Measurements from ENCODE around the gene GJA3.

Gene GJA3

DNA sequence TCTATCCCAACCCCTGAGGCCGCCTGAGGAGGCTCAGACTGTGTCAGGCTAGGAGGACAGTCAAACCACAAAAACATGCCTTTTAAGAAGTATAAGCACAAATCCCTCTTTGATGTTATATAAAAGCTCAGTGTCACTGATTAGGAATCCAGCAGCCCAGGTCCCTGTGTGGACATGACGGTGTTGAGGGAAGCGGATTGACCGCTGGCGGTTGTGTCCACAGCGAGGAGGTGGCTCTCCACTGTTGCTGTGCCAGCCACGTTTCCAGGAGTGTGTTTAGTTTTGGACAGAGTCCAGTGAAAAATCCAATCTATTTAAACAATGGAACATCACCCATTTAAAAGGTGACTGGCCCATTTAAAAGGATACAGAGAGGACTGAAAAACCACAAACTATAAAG, 7.5 kb upstream of the GJA3 start:
- Histone ChIP-seq H4K20me1 (ENCODE audit: insufficient read depth, low read length) (no peaks in the 10 kb centered on the region), H2AFZ (ENCODE audit: low read length) (no peak overlapping the region), H3K27me3 (ENCODE audit: insufficient read depth, low read length) (no peaks in the 10 kb centered on the region), H3K9ac (ENCODE audit: low read length) (no peak overlapping the region), H3K4me2 (ENCODE audit: low read length) (no peak overlapping the region), H3K36me3 (ENCODE audit: insufficient read depth, low read length) (no peaks in the 10 kb centered on the region), H3K9me3 (ENCODE audit: low read length) (no peaks in the 10 kb centered on the region), H3K4me1 (ENCODE audit: insufficient read depth, low read length, severe bottlenecking) (no peaks in the 10 kb centered on the region), H3F3A (ENCODE audit: insufficient read depth, low read length) (no peaks in the 10 kb centered on the region), H3K79me2 (ENCODE audit: insufficient read depth, low read length) (no peaks in the 10 kb centered on the region), H3K9me2 (ENCODE audit: low read depth, low read length) (no peaks in the 10 kb centered on the region), H3K27ac (ENCODE audit: low read depth, low read length, poor library complexity, severe bottlenecking) (no peak overlapping the region), H3K4me3 (ENCODE audit: low read depth, low read length, poor library complexity, severe bottlenecking) (no peak overlapping the region)
- TF ChIP-seq, protein P1, sequence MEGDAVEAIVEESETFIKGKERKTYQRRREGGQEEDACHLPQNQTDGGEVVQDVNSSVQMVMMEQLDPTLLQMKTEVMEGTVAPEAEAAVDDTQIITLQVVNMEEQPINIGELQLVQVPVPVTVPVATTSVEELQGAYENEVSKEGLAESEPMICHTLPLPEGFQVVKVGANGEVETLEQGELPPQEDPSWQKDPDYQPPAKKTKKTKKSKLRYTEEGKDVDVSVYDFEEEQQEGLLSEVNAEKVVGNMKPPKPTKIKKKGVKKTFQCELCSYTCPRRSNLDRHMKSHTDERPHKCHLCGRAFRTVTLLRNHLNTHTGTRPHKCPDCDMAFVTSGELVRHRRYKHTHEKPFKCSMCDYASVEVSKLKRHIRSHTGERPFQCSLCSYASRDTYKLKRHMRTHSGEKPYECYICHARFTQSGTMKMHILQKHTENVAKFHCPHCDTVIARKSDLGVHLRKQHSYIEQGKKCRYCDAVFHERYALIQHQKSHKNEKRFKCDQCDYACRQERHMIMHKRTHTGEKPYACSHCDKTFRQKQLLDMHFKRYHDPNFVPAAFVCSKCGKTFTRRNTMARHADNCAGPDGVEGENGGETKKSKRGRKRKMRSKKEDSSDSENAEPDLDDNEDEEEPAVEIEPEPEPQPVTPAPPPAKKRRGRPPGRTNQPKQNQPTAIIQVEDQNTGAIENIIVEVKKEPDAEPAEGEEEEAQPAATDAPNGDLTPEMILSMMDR (IDR thresholded peaks at IDR 0.05; ENCODE audit: low read length), result no peak
- no peak for TF ChIP-seq EZH2 (IDR thresholded peaks at IDR 0.05; ENCODE audit: borderline replicate concordance, low read length)

DNA sequence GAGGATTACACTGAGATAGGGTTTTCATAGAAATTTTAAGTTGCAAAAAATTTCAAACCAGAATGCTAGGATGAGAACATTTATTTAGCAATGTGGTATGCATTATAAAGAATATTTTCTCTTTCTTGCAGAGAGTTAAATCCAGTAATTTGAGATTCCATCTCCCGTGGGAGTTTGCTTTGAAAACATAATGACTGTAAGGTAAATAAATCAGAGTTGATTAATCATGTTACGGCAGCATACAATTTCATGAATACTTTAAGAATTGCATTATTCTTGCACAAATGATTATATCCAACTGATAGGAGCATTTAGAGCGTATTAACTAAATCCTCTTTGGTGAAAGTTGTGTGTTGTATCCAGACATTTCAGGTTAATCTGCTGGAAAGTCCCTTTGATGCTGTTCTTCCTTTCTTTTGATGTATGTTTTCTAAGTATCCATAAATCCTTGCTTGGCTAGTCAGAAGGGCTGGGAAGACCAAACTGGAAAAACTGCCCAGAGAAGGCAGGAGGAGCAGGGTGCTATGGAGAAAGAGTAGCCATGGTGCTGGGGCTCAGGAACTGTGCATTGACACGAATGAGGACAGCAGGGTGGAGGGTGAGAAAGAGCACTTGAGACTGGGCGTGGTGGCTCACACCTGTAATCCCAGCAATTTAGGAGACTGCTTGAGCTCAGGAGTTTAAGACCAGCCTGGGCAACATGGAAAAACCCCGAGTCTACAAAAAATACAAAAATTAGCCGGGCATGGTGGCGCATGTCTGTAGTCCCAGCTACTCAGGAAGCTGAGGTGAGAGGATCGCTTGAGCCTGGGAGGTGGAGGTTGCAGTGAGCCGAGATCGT, 4.8 kb upstream of the GJA3 start:
- Histone ChIP-seq H3K79me2 (ENCODE audit: insufficient read depth, low read length) (no peaks in the 10 kb centered on the region), H3K36me3 (ENCODE audit: insufficient read depth, low read length) (no peaks in the 10 kb centered on the region), H3K4me1 (ENCODE audit: insufficient read depth, low read length, severe bottlenecking) (peaks cover 11% of the 10 kb centered on the region), H3K4me3 (ENCODE audit: low read depth, low read length, poor library complexity, severe bottlenecking) (no peak overlapping the region), H3K9ac (ENCODE audit: low read length) (no peak overlapping the region), H3K4me2 (ENCODE audit: low read length) (no peak overlapping the region), H2AFZ (ENCODE audit: low read length) (no peak overlapping the region), H3K9me2 (ENCODE audit: low read depth, low read length) (no peaks in the 10 kb centered on the region), H3K27ac (ENCODE audit: low read depth, low read length, poor library complexity, severe bottlenecking) (no peak overlapping the region), H3F3A (ENCODE audit: insufficient read depth, low read length) (no peaks in the 10 kb centered on the region), H4K20me1 (ENCODE audit: insufficient read depth, low read length) (no peaks in the 10 kb centered on the region), H3K27me3 (ENCODE audit: insufficient read depth, low read length) (no peaks in the 10 kb centered on the region; the same call in 1 of the 2 replicates), H3K9me3 (ENCODE audit: low read length) (no peaks in the 10 kb centered on the region)
- no peak for TF ChIP-seq EZH2 (IDR thresholded peaks at IDR 0.05; ENCODE audit: borderline replicate concordance, low read length)
- TF ChIP-seq, protein P1 (IDR thresholded peaks at IDR 0.05; ENCODE audit: low read length), result no peak

DNA sequence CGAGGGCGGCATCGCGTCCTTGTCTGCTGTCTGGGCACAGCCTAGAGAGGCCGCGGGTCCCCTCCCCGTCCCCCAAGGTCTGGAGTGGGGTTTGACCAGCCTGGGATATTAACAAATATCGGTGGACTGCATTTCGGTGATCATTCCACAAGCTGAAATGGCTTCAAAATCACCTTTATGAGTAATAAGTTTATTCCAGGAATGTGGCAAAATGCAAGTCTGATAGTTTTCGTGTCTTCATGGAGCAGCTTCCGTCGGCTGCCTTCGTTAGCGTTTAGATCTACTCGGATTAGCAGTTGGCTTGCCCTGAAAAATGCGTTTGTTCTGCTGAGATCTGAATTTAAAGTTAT, 1.1 kb upstream of the GJA3 start:
- TF ChIP-seq EZH2 (IDR thresholded peaks at IDR 0.05; ENCODE audit: borderline replicate concordance, low read length), result no peak
- TF ChIP-seq, protein P1 (IDR thresholded peaks at IDR 0.05; ENCODE audit: low read length), result no peak
- no peaks in the 10 kb centered on the region for H4K20me1 ChIP-seq (ENCODE audit: insufficient read depth, low read length)
- no peaks in the 10 kb centered on the region for H3K9me3 ChIP-seq (ENCODE audit: low read length)
- H3K4me1 ChIP-seq (ENCODE audit: insufficient read depth, low read length, severe bottlenecking), result peaks cover 11% of the 10 kb centered on the region
- no peaks in the 10 kb centered on the region for H3K36me3 ChIP-seq (ENCODE audit: insufficient read depth, low read length)
- H3K4me3 ChIP-seq (ENCODE audit: low read depth, low read length, poor library complexity, severe bottlenecking), result no peak overlapping the region
- H3K4me2 ChIP-seq (ENCODE audit: low read length), result peak overlapping the region; percentile 61; the same call in 1 of the 2 replicates
- no peaks in the 10 kb centered on the region for H3K79me2 ChIP-seq (ENCODE audit: insufficient read depth, low read length)
- H2AFZ ChIP-seq (ENCODE audit: low read length), result no peak overlapping the region
- no peaks in the 10 kb centered on the region for H3K9me2 ChIP-seq (ENCODE audit: low read depth, low read length)
- no peaks in the 10 kb centered on the region; the same call in 1 of the 2 replicates for H3K27me3 ChIP-seq (ENCODE audit: insufficient read depth, low read length)
- no peak overlapping the region for H3K9ac ChIP-seq (ENCODE audit: low read length)
- H3K27ac ChIP-seq (ENCODE audit: low read depth, low read length, poor library complexity, severe bottlenecking), result no peak overlapping the region
- H3F3A ChIP-seq (ENCODE audit: insufficient read depth, low read length), result no peaks in the 10 kb centered on the region

Measured in OCI-LY1 (cell line).